ENCODE measurements around the gene WBP1L.

DNA sequence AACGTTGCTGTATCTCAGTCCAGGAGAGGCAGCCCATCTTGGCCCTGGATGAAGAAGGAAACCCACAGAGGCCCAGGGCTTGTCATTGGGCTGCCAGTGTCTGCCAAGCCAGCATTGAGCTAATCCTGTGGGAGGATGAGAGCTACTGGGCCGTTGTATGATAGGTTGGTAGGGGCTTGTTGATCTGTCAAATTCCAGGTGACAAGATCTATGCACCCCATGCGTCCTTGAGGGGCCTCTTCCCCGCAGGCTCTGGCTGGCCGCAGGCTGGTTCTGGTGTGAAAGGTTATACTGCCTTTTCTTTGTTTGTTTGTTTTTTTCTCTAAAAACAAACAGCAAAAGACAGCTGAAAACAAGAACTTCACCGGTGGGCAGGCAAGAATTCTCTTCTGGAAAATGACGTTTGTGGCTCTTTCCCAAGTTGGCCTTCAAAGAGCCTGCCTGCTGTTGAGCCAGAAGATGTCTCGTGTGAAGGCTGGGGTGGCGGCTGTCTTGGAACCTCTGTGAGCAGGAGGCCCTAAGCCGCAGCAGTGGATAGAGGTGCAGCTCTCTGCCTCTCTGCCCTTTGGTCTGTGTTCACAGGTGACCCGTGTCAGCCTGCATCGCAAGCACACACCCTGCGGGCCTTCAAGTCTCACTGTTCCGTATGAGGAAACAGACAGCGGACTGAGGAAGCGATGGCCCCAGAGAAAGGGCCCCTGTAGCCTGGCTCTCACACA, 70.1 kb downstream of the WBP1L start:
- TF ChIP-seq ESRRA (CRISPR knock-in tag; IDR thresholded peaks at IDR 0.05; ENCODE audit: low read depth) (no peak), POLR2A (IDR thresholded peaks at IDR 0.05; ENCODE audit: insufficient read depth in 1 of 2, low read depth in 2 of 2, low read length in 2 of 2) (no peak; a peak in 1 of 4 replicates)
